IMR-90 (cell line): ENCODE data around the gene ERCC1. TPM values are rescaled to one million over a fixed set of nuclear protein-coding genes. Genes with fewer than 3 reads are reported as not detected.
A peak's percentile ranks its signal among the peaks of the same experiment; 100 is the strongest.

Source experiments
- ATAC-seq: fragments of 200-7000 bp; cut with Tn5 transposase; 2 replicates; pipeline ENCODE4 v1.9.1; 2020; ENCODE audit warnings: low read depth, mild to moderate bottlenecking, moderate library complexity
- BruUV-seq: library from RNA; stranded (reverse); fragments of 400-500 nt; replicated peaks from 2 replicates; lab custom pipeline; 2021; lab: Mats Ljungman, UMichigan
- CTCF ChIA-PET: fragments of 300-600 bp; formaldehyde crosslinking; extraction: SDS; loops from one replicate; lab custom pipeline; 2021; ENCODE audit warnings: antibody characterized with exemption; lab: Yijun Ruan, JAX
- POLR2A ChIA-PET: fragments of 300-600 bp; sonication (Branson Sonifier 250); formaldehyde crosslinking; loops from one replicate; lab custom pipeline; 2022; ENCODE audit warnings: antibody characterized with exemption; ENCODE audit not compliant: unreplicated experiment; lab: Charles Lee
- DNase-seq: peaks from one replicate; pipeline ENCODE4 v3.0.0; 2013
- H2AFZ ChIP-seq: replicated peaks from 2 replicates; pipeline ENCODE3; 2013; ENCODE audit warnings: low read length, mild to moderate bottlenecking; ENCODE audit not compliant: poor library complexity
- H2AK5ac ChIP-seq: 2 replicates; pipeline ENCODE4 v1.6.1; 2013; ENCODE audit warnings: low read depth, low read length, inconsistent platforms
- H2AK9ac ChIP-seq: replicated peaks from 2 replicates; pipeline ENCODE3; 2013; ENCODE audit warnings: mild to moderate bottlenecking, low read depth, low read length, moderate library complexity; ENCODE audit not compliant: poor library complexity
- H2BK120ac ChIP-seq: 2 replicates; pipeline ENCODE4 v1.6.1; 2013; ENCODE audit warnings: low read depth, low read length, inconsistent platforms
- H2BK15ac ChIP-seq: 3 replicates; pipeline ENCODE4 v1.6.1; 2013; ENCODE audit warnings: low read depth, low read length, inconsistent platforms
- H2BK20ac ChIP-seq: 2 replicates; pipeline ENCODE4 v1.6.1; 2013; ENCODE audit warnings: low read depth, mild to moderate bottlenecking, inconsistent platforms, low read length, moderate library complexity
- H2BK5ac ChIP-seq: 2 replicates; pipeline ENCODE4 v1.6.1; 2013; ENCODE audit warnings: mild to moderate bottlenecking, low read depth, low read length, inconsistent platforms; ENCODE audit not compliant: poor library complexity, severe bottlenecking
- H3K14ac ChIP-seq: replicated peaks from 2 replicates; pipeline ENCODE4 v1.6.1; 2013; ENCODE audit warnings: low read depth, low read length, inconsistent platforms
- H3K18ac ChIP-seq: 2 replicates; pipeline ENCODE4 v1.6.1; 2013; ENCODE audit warnings: low read depth, low read length, control low read depth
- H3K23ac ChIP-seq: 2 replicates; pipeline ENCODE4 v1.6.1; 2013; ENCODE audit warnings: low read depth, low read length, inconsistent platforms
- H3K27ac ChIP-seq: 2 replicates; pipeline ENCODE4 v1.5.1; 2013; ENCODE audit warnings: mild to moderate bottlenecking, control low read depth, low read length; ENCODE audit not compliant: insufficient read depth
- H3K27me3 ChIP-seq: 2 replicates; pipeline ENCODE4 v1.6.1; 2013; ENCODE audit warnings: low read length; ENCODE audit not compliant: control insufficient read depth, insufficient read depth
- H3K36me3 ChIP-seq: 2 replicates; pipeline ENCODE4 v1.6.1; 2013; ENCODE audit warnings: low read length, mixed read lengths; ENCODE audit not compliant: control insufficient read depth, insufficient read depth
- H3K4ac ChIP-seq: 2 replicates; pipeline ENCODE4 v1.6.1; 2013; ENCODE audit warnings: low read depth, low read length, inconsistent platforms
- H3K4me1 ChIP-seq: 2 replicates; pipeline ENCODE4 v1.6.1; 2013; ENCODE audit warnings: low read length, mixed read lengths; ENCODE audit not compliant: control insufficient read depth, insufficient read depth
- H3K4me2 ChIP-seq: 2 replicates; pipeline ENCODE4 v1.6.1; 2013; ENCODE audit warnings: low read depth, mild to moderate bottlenecking, control low read depth, low read length, moderate library complexity
- H3K4me3 ChIP-seq: 2 replicates; pipeline ENCODE4 v1.5.1; 2013; ENCODE audit warnings: low read depth, mild to moderate bottlenecking, control low read depth, low read length, moderate library complexity; ENCODE audit not compliant: insufficient read depth
- H3K56ac ChIP-seq: 2 replicates; pipeline ENCODE4 v1.6.1; 2013; ENCODE audit warnings: low read length, inconsistent platforms; ENCODE audit not compliant: insufficient read depth; ENCODE audit errors: extremely low read depth
- H3K79me1 ChIP-seq, 2 experiments: 2 replicates each; pipeline ENCODE4 v1.6.1; 2013; ENCODE audit warnings: low read length in 2 of 2, inconsistent platforms in 1 of 2, low read depth in 1 of 2
- H3K9ac ChIP-seq: 2 replicates; pipeline ENCODE4 v1.6.1; 2013; ENCODE audit warnings: low read depth, low read length, control low read depth
- H3K9me1 ChIP-seq: 2 replicates; pipeline ENCODE4 v1.6.1; 2013; ENCODE audit warnings: low read length, inconsistent platforms; ENCODE audit not compliant: insufficient read depth
- H3K9me3 ChIP-seq: 2 replicates; pipeline ENCODE4 v1.6.1; 2013; ENCODE audit warnings: low read length; ENCODE audit not compliant: control insufficient read depth, insufficient read depth
- H4K20me1 ChIP-seq: 2 replicates; pipeline ENCODE4 v1.6.1; 2013; ENCODE audit warnings: low read length, inconsistent platforms; ENCODE audit not compliant: insufficient read depth
- H4K5ac ChIP-seq: 2 replicates; pipeline ENCODE4 v1.6.1; 2013; ENCODE audit warnings: mild to moderate bottlenecking, low read depth, low read length, control low read depth
- H4K8ac ChIP-seq, 2 experiments: 2 replicates each; pipeline ENCODE4 v1.6.1; 2013; ENCODE audit warnings: low read depth in 2 of 2, low read length in 2 of 2, control low read depth in 1 of 2, inconsistent platforms in 1 of 2
- H4K91ac ChIP-seq: 2 replicates; pipeline ENCODE4 v1.6.1; 2013; ENCODE audit warnings: low read depth, low read length, inconsistent platforms; ENCODE audit not compliant: insufficient read depth
- NFE2L2 ChIP-seq: fragments of 150-350 bp; IDR thresholded peaks from 2 replicates; pipeline ENCODE4 v1.6.1; 2016; ENCODE audit warnings: low read depth, mild to moderate bottlenecking, low read length
- RCOR1 ChIP-seq: IDR thresholded peaks from 2 replicates; pipeline ENCODE4 v1.6.1; 2012; ENCODE audit warnings: mild to moderate bottlenecking, low read length, improper control_type of control experiment; ENCODE audit not compliant: insufficient replicate concordance
- USF2 ChIP-seq: fragments of 150-350 bp; IDR thresholded peaks from 2 replicates; pipeline ENCODE4 v1.6.1; 2017; ENCODE audit warnings: mild to moderate bottlenecking, antibody characterized with exemption, low read length, low read depth
- WGBS, 2 experiments: methylation state at CpG; one replicate each; pipeline versions ENCODE4 v1.1.5 to v1.1.7; 2013; ENCODE audit warnings: missing lambda C conversion rate in 2 of 2; ENCODE audit not compliant: insufficient read length in 1 of 2; ENCODE audit errors: extremely low coverage in 2 of 2; 5-methylcytosine and 5-hydroxymethylcytosine counted together
- dilution Hi-C: fragments of 300-500 bp; cut with HindIII; formaldehyde crosslinking; loops from one replicate; pipeline ENCODE4 v1.14.3; 2018; ENCODE audit warnings: low sequenced_read_pairs; ENCODE audit not compliant: unreplicated experiment
- in situ Hi-C: fragments of 300-500 bp; cut with MboI; formaldehyde crosslinking; loops from 3 replicates; pipeline ENCODE4 v1.14.3; 2019; ENCODE audit warnings: low sequenced_read_pairs, inconsistent platforms, mixed read lengths
- intact Hi-C: fragments of 100-400 bp; cut with micrococcal nuclease; formaldehyde crosslinking; loops from 2 replicates; pipeline ENCODE4 v1.10.0; 2022
- polyA plus RNA-seq, 3 experiments: library from polyadenylated mRNA; depleted of rRNA; stranded (reverse); fragments of >200 nt; gene quantifications; 2 replicates each; pipeline ENCODE4 v1.2.3, GENCODE V29; 2012; ENCODE audit warnings: low replicate concordance in 1 of 3
- total RNA-seq: library from RNA; depleted of rRNA; stranded (reverse); fragments of >200 nt; gene quantifications from 2 replicates; pipeline ENCODE4 v1.2.3, GENCODE V29; 2012

ERCC1 gene
- total and polyA plus RNA-seq, 2 of the 4 experiments (the other 2 are of a cell fraction) = 84.2 to 132 TPM

GRCh38 chr19:45472563-45473366 is 49.0 kb upstream of the ERCC1 start:
- ChIA-PET CTCF (interaction anchor here (0.5 to 1.8 kb wide), 2 partner anchors 16 to 33 kb away, joined by 3 to 7 read pairs; no protein-coding TSS in a partner anchor), POLR2A (no interaction called here)
- no peak overlapping the region for H2BK120ac ChIP-seq
- no peak overlapping the region for H2AK5ac ChIP-seq
- peak overlapping the region; percentile 12; the same call in 1 of the 2 replicates for H3K14ac ChIP-seq
- no peaks in the 10 kb centered on the region for H3K36me3 ChIP-seq
- H3K23ac ChIP-seq = no peak overlapping the region
- peak overlapping the region; percentile 19; the same call in 1 of the 2 replicates for H4K91ac ChIP-seq
- H3K9ac ChIP-seq = 0 out of 2 replicates have a peak overlapping the region, but pooled peaks have one; percentile 24
- peak overlapping the region; percentile 46 to 64; a peak in 3 of 4 replicates for H4K8ac ChIP-seq
- DNase-seq (no peak), ATAC-seq (no peak)
- no peaks in the 10 kb centered on the region for H3K9me3 ChIP-seq
- H3K4me2 ChIP-seq = peak overlapping the region; percentile 65
- H3K4me1 ChIP-seq = peaks cover 14% of the 10 kb centered on the region
- no peak overlapping the region for H3K27ac ChIP-seq
- peaks cover 3% of the 10 kb centered on the region; the same call in 1 of the 2 replicates for H3K9me1 ChIP-seq
- no peak overlapping the region for H2BK5ac ChIP-seq
- peak overlapping the region; percentile 39; the same call in 1 of the 3 replicates for H2BK15ac ChIP-seq
- TF ChIP-seq USF2 (peak; percentile 56; the same call in 1 of the 2 replicates), RCOR1 (no peak), NFE2L2 (peak; percentile 7; the same call in 1 of the 2 replicates)
- WGBS, 2 experiments = 33% methylated on average over 3 of the region's 44 CpGs; no CpG with 5 or more reads in 1 of the 2 experiments
- H3K4me3 ChIP-seq = no peak overlapping the region; the same call in 1 of the 2 replicates
- H4K5ac ChIP-seq = peak overlapping the region; percentile 67
- intact Hi-C loops (no loop called here), in situ Hi-C loops (no loop called here), dilution Hi-C loops (no loop called here)
- no peak overlapping the region for H3K56ac ChIP-seq
- H3K27me3 ChIP-seq = no peaks in the 10 kb centered on the region
- peak overlapping the region; percentile 80 for H2AFZ ChIP-seq
- no peak overlapping the region for H3K18ac ChIP-seq
- BruUV-seq = no TSS peak
- no peak overlapping the region for H2BK20ac ChIP-seq
- H3K4ac ChIP-seq = peak overlapping the region; percentile 36
- peak overlapping the region; percentile 38 for H2AK9ac ChIP-seq
- H3K79me1 ChIP-seq = peaks cover 0 to 34% of the 10 kb centered on the region in 2 experiments; a peak in 3 of 4 replicates
- peaks cover 9% of the 10 kb centered on the region; the same call in 1 of the 2 replicates for H4K20me1 ChIP-seq
